GM12878 (cell line): ENCODE measurements around the gene VPS45. TPM values are rescaled to one million over a fixed set of nuclear protein-coding genes. Genes with fewer than 3 reads are reported as not detected.

Experiments used
- ATAC-seq: fragments of 200-7000 bp; cut with Tn5 transposase; 3 replicates; pipeline ENCODE4 v1.9.1; 2020; ENCODE audit warnings: mild to moderate bottlenecking, moderate library complexity
- BruUV-seq: library from RNA; stranded (reverse); fragments of 400-500 nt; replicated peaks from 2 replicates; lab custom pipeline; 2021; lab: Mats Ljungman, UMichigan
- CTCF ChIA-PET: fragments of 300-600 bp; sonication (Branson Sonifier 250); formaldehyde crosslinking; extraction: SDS; loops from one replicate; lab custom pipeline; 2021; ENCODE audit warnings: inconsistent platforms; lab: Yijun Ruan, JAX
- POLR2A ChIA-PET: fragments of 350-600 bp; formaldehyde crosslinking; extraction: SDS; loops from one replicate; lab custom pipeline; 2021; ENCODE audit warnings: inconsistent platforms; lab: Charles Lee
- RAD21 ChIA-PET: fragments of 300-600 bp; sonication (Branson Sonifier 250); formaldehyde crosslinking; loops from one replicate; lab custom pipeline; 2023; ENCODE audit warnings: antibody characterized with exemption; ENCODE audit not compliant: unreplicated experiment; lab: Charles Lee
- SMC1A ChIA-PET: fragments of 300-600 bp; sonication (Branson Sonifier 250); formaldehyde crosslinking; loops from one replicate; lab custom pipeline; 2023; ENCODE audit not compliant: unreplicated experiment, uncharacterized antibody; lab: Charles Lee
- DNase-seq: peaks from one replicate; pipeline ENCODE4 v3.0.0-alpha.2; 2011; ENCODE audit warnings: low read depth, low spot score
- FAIRE-seq: peaks from 3 replicates; lab custom pipeline; 2011; peaks lifted over from hg19 to GRCh38; lab: Jason Lieb, UNC
- H2AFZ ChIP-seq: 2 replicates; pipeline ENCODE4 v1.6.0; 2011; ENCODE audit warnings: low read depth, low read length, control low read depth; ENCODE audit not compliant: control insufficient read depth
- H3K27ac ChIP-seq: 2 replicates; pipeline ENCODE4 v1.5.1; 2011; ENCODE audit warnings: control low read depth; ENCODE audit not compliant: control insufficient read depth, insufficient read depth
- H3K27me3 ChIP-seq, 2 experiments: replicated peaks in 1 of 2; 2 replicates each; pipeline versions ENCODE4 v1.6.0 to v1.6.1; 2011; ENCODE audit warnings: low read length in 1 of 2; ENCODE audit not compliant: control insufficient read depth in 2 of 2, insufficient read depth in 2 of 2
- H3K36me3 ChIP-seq, 2 experiments: 2 replicates each; pipeline ENCODE4 v1.5.1; 2011; ENCODE audit warnings: low read length in 1 of 2; ENCODE audit not compliant: control insufficient read depth in 2 of 2, insufficient read depth in 2 of 2
- H3K4me1 ChIP-seq: 2 replicates; pipeline ENCODE4 v1.6.1; 2011; ENCODE audit warnings: mild to moderate bottlenecking, low read length, moderate library complexity, mixed read lengths; ENCODE audit not compliant: control insufficient read depth, insufficient read depth
- H3K4me2 ChIP-seq: 2 replicates; pipeline ENCODE4 v1.6.0; 2011; ENCODE audit warnings: control low read depth; ENCODE audit not compliant: control insufficient read depth, insufficient read depth
- H3K4me3 ChIP-seq: fragments of 200-600 bp; sonication (generic); 2 replicates; pipeline ENCODE4 v1.5.1; 2016
- H3K79me2 ChIP-seq: 2 replicates; pipeline ENCODE4 v1.6.0; 2011; ENCODE audit warnings: low read length; ENCODE audit not compliant: control insufficient read depth, insufficient read depth
- H3K9ac ChIP-seq: 2 replicates; pipeline ENCODE4 v1.8.0; 2011; ENCODE audit warnings: low read length, control low read depth, mixed read lengths; ENCODE audit not compliant: control insufficient read depth, insufficient read depth
- H3K9me3 ChIP-seq: replicated peaks from 3 replicates; pipeline ENCODE4 v1.5.1; 2011; ENCODE audit warnings: mild to moderate bottlenecking, low read length; ENCODE audit not compliant: control insufficient read depth, insufficient read depth
- H4K20me1 ChIP-seq: 2 replicates; pipeline ENCODE4 v1.6.0; 2011; ENCODE audit not compliant: control insufficient read depth, insufficient read depth
- BACH1 ChIP-seq: fragments of 450-650 bp; IDR thresholded peaks from 2 replicates; pipeline ENCODE4 v1.6.1; 2017; ENCODE audit warnings: mild to moderate bottlenecking, borderline replicate concordance
- CBX3 ChIP-seq: fragments of 200-600 bp; sonication (generic); IDR thresholded peaks from 2 replicates; pipeline ENCODE4 v1.6.1; 2016; ENCODE audit warnings: low read depth, borderline replicate concordance
- HDGF ChIP-seq: fragments of 450-650 bp; IDR thresholded peaks from 2 replicates; pipeline ENCODE4 v1.6.1; 2016; ENCODE audit warnings: antibody characterized with exemption
- MTA2 ChIP-seq: fragments of 450-650 bp; IDR thresholded peaks from 2 replicates; pipeline ENCODE4 v1.6.1; 2016; ENCODE audit warnings: low read depth, mild to moderate bottlenecking, moderate library complexity
- NFXL1 ChIP-seq: fragments of 450-650 bp; IDR thresholded peaks from 2 replicates; pipeline ENCODE4 v1.6.1; 2017; ENCODE audit warnings: antibody characterized with exemption, mild to moderate bottlenecking, borderline replicate concordance
- NFYA ChIP-seq: IDR thresholded peaks from 2 replicates; pipeline ENCODE4 v1.6.1; 2011; ENCODE audit warnings: low read depth, mild to moderate bottlenecking, low read length, improper control_type of control experiment, borderline replicate concordance
- PAX5 ChIP-seq: IDR thresholded peaks from 2 replicates; pipeline ENCODE4 v1.6.1; 2011; ENCODE audit warnings: low read depth, low read length, borderline replicate concordance
- PML ChIP-seq: IDR thresholded peaks from 2 replicates; pipeline ENCODE4 v1.6.1; 2012; ENCODE audit warnings: low read length, inconsistent platforms
- RAD21 ChIP-seq: IDR thresholded peaks from 2 replicates; pipeline ENCODE4 v1.6.1; 2011; ENCODE audit warnings: mild to moderate bottlenecking, low read depth, low read length, moderate library complexity; ENCODE audit not compliant: insufficient read depth
- SIX5 ChIP-seq: IDR thresholded peaks from 2 replicates; pipeline ENCODE4 v1.6.1; 2011; ENCODE audit warnings: mild to moderate bottlenecking, low read depth, low read length, moderate library complexity; ENCODE audit not compliant: severe bottlenecking
- SMAD1 ChIP-seq: fragments of 450-650 bp; IDR thresholded peaks from 2 replicates; pipeline ENCODE4 v1.6.1; 2018; ENCODE audit warnings: mild to moderate bottlenecking, low read depth; ENCODE audit not compliant: partially characterized antibody
- SREBF2 ChIP-seq: IDR thresholded peaks from 2 replicates; pipeline ENCODE4 v1.6.1; 2012; ENCODE audit warnings: mild to moderate bottlenecking, low read length
- TAF1 ChIP-seq: IDR thresholded peaks from 2 replicates; pipeline ENCODE4 v1.6.1; 2011; ENCODE audit warnings: mild to moderate bottlenecking, low read depth, low read length, borderline replicate concordance
- WRNIP1 ChIP-seq: IDR thresholded peaks from 2 replicates; pipeline ENCODE4 v1.6.1; 2011; ENCODE audit warnings: low read depth, low read length, improper control_type of control experiment, borderline replicate concordance
- ZBED1 ChIP-seq: IDR thresholded peaks from 2 replicates; pipeline ENCODE4 v1.6.1; 2016; ENCODE audit warnings: borderline replicate concordance
- WGBS: methylation state at CpG from one replicate; pipeline ENCODE4 v1.1.6; 2016; ENCODE audit warnings: low lambda C conversion rate; ENCODE audit not compliant: insufficient replicate concordance, insufficient coverage; ENCODE audit errors: missing lambda C conversion rate; 5-methylcytosine and 5-hydroxymethylcytosine counted together
- in situ Hi-C: fragments of 300-500 bp; cut with MboI; formaldehyde crosslinking; loops from 9 replicates; pipeline ENCODE4 v1.14.3; 2018; ENCODE audit warnings: mixed read lengths
- intact Hi-C: fragments of 100-400 bp; cut with micrococcal nuclease; formaldehyde crosslinking; loops from one replicate; pipeline ENCODE4 v1.14.2; 2022; ENCODE audit not compliant: unreplicated experiment
- polyA plus RNA-seq, 11 experiments: library from polyadenylated mRNA; depleted of rRNA in 4 of 11; unstranded in 6 of 11; stranded (reverse) in 5 of 11; fragments of >200 nt; fragmentation: Nextera tagmentation in 4 of 11; fragmentation: Illumina TruSeq in 1 of 11; extraction: Ambion mirVana in 4 of 11; extraction: Trizol in 1 of 11; gene quantifications; 1 replicate in 1 of 11; 2 replicates in 10 of 11; pipeline versions ENCODE4 v1.2.1 to v1.2.3, GENCODE V29; 2011 to 2016; ENCODE audit warnings: inconsistent platforms in 2 of 11, missing spikeins in 2 of 11, low read depth in 1 of 11
- total RNA-seq, 4 experiments: library from RNA; depleted of rRNA in 3 of 4; stranded (reverse); fragments of >200 nt in 3 of 4; fragmentation: Illumina TruSeq in 1 of 4; extraction: Trizol in 1 of 4; gene quantifications; 2 replicates each; pipeline versions ENCODE4 v1.2.1 to v1.2.3, GENCODE V29; 2013 to 2021
- TF ChIP-seq, protein P1 (sequence below): IDR thresholded peaks from 2 replicates; pipeline ENCODE4 v1.6.1; 2012; ENCODE audit warnings: low read length, inconsistent platforms
- TF ChIP-seq, protein P2 (sequence below): IDR thresholded peaks from 2 replicates; pipeline ENCODE4 v1.6.1; 2011; ENCODE audit warnings: low read depth, mild to moderate bottlenecking, low read length, moderate library complexity, borderline replicate concordance; ENCODE audit errors: extremely low read depth

The VPS45 gene
- total and polyA plus RNA-seq, 10 of the 15 experiments (the other 5 are each of a cell fraction or from before 2014, with no cell fraction given), result 24.4 to 48.7 (median 34.5) TPM

DNA sequence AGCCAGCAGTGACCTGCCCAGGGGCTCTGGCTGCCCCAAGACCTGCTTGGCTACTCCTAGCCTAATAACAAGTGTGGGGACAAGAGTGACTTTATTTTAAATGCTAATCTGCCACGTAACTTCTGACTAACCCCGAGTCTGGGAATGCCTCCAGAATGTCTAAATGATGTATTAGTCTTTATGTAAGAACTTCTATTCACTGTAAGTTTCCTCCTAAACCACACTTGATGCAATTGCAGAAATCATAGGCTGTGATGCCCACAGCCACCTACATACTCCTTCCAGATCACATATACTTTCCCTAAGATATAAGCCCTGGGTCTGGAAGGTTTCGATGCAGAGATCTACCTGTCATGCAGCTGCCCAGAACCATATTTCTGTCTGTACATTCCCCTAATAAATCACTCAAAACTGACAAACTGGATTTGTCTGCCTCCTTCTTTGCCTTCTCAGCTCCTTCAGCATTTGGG lies 5.9 kb upstream of the VPS45 start:
- no peak for FAIRE-seq
- no peak overlapping the region for H2AFZ ChIP-seq

More for the DNA sequence above, 5.9 kb upstream of the VPS45 start:
- Histone ChIP-seq H3K9me3 (no peaks in the 10 kb centered on the region), H4K20me1 (no peaks in the 10 kb centered on the region), H3K36me3 (no peaks in the 10 kb centered on the region), H3K27ac (no peak overlapping the region), H3K9ac (no peak overlapping the region), H3K4me2 (no peak overlapping the region), H3K4me3 (no peak overlapping the region), H3K4me1 (peaks cover 9% of the 10 kb centered on the region; the same call in 1 of the 2 replicates), H3K27me3 (no peaks in the 10 kb centered on the region), H3K79me2 (peaks cover 7% of the 10 kb centered on the region)
- ChIA-PET CTCF (interaction anchor here (1.4 kb wide), 1 partner anchor 104 kb away, joined by 6 read pairs; no protein-coding TSS in a partner anchor), SMC1A (interaction anchor here (0.5 to 1.4 kb wide), 3 partner anchors 99 to 167 kb away, joined by 3 to 4 read pairs (median 3); no protein-coding TSS in a partner anchor), RAD21 (no interaction called here), POLR2A (no interaction called here)
- TF ChIP-seq BACH1 (no peak), HDGF (no peak), MTA2 (no peak), SMAD1 (no peak), NFYA (no peak), NFXL1 (no peak), PAX5 (no peak), WRNIP1 (no peak), TAF1 (no peak), SREBF2 (no peak), SIX5 (no peak), ZBED1 (no peak), CBX3 (no peak), PML (no peak), RAD21 (no peak)
- TF ChIP-seq, protein P1, sequence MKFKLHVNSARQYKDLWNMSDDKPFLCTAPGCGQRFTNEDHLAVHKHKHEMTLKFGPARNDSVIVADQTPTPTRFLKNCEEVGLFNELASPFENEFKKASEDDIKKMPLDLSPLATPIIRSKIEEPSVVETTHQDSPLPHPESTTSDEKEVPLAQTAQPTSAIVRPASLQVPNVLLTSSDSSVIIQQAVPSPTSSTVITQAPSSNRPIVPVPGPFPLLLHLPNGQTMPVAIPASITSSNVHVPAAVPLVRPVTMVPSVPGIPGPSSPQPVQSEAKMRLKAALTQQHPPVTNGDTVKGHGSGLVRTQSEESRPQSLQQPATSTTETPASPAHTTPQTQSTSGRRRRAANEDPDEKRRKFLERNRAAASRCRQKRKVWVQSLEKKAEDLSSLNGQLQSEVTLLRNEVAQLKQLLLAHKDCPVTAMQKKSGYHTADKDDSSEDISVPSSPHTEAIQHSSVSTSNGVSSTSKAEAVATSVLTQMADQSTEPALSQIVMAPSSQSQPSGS, result no peak
- TF ChIP-seq, protein P2, sequence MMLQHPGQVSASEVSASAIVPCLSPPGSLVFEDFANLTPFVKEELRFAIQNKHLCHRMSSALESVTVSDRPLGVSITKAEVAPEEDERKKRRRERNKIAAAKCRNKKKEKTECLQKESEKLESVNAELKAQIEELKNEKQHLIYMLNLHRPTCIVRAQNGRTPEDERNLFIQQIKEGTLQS, result no peak
- WGBS, result 98% methylated on average over 3 of the region's 3 CpGs
- intact Hi-C loops, result no loop called here
- in situ Hi-C loops, result no loop called here
- BruUV-seq, result no TSS peak
- ATAC-seq, result no peak
- no peak for DNase-seq
